H1 (cell line): ENCODE results near the gene PPP1CA.

Experiments
- TAF1 ChIP-seq: IDR thresholded peaks from 2 replicates; pipeline ENCODE4 v1.6.1; 2011; ENCODE audit warnings: mild to moderate bottlenecking, low read depth, low read length
- TF ChIP-seq, protein P1 (sequence below): IDR thresholded peaks from 2 replicates; pipeline ENCODE4 v1.6.1; 2012; ENCODE audit warnings: inconsistent platforms
- TF ChIP-seq, protein P2 (sequence below), 3 experiments: IDR thresholded peaks; 1 replicate in 2 of 3; 2 replicates in 1 of 3; pipeline versions ENCODE4 v1.5.1 to v1.6.1; 2011; ENCODE audit warnings: low read length in 3 of 3, mild to moderate bottlenecking in 3 of 3, inconsistent platforms in 2 of 3, low read depth in 1 of 3, moderate library complexity in 1 of 3; ENCODE audit not compliant: insufficient read depth in 1 of 3; ENCODE audit errors: control extremely low read depth in 1 of 3

DNA sequence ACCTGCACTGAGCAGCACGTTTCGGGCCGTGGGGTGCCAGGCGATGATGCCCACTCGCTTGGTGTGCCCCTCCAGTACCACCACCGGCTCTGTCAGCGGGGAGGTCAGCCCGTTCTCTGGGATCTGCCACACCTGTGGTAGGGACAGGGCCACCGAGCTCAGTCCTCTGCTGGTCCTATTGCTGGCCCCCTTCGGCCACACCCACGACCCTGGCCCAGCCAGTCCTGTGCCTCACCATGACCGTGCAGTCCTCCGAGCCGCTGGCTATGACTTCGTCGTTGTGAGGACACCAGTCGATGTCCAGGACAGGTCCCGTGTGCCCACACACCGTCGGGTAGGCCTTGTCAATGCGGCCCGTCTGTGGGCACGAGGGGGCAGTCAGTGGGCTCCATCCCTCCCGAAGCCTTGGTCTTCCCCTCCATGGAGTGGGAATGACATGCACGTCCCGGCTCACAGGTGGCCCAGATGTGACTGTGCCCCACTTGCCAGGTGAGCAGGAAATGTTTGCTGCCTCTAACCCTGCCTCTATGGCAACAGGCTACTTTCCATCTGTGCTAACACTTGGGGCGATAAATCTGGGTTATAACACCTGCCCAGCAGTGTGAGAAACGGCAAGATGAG lies 40.2 kb upstream of the PPP1CA start:
- TF ChIP-seq, protein P1, sequence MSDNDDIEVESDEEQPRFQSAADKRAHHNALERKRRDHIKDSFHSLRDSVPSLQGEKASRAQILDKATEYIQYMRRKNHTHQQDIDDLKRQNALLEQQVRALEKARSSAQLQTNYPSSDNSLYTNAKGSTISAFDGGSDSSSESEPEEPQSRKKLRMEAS, result no peak
- TF ChIP-seq TAF1, result no peak
- TF ChIP-seq, protein P2, sequence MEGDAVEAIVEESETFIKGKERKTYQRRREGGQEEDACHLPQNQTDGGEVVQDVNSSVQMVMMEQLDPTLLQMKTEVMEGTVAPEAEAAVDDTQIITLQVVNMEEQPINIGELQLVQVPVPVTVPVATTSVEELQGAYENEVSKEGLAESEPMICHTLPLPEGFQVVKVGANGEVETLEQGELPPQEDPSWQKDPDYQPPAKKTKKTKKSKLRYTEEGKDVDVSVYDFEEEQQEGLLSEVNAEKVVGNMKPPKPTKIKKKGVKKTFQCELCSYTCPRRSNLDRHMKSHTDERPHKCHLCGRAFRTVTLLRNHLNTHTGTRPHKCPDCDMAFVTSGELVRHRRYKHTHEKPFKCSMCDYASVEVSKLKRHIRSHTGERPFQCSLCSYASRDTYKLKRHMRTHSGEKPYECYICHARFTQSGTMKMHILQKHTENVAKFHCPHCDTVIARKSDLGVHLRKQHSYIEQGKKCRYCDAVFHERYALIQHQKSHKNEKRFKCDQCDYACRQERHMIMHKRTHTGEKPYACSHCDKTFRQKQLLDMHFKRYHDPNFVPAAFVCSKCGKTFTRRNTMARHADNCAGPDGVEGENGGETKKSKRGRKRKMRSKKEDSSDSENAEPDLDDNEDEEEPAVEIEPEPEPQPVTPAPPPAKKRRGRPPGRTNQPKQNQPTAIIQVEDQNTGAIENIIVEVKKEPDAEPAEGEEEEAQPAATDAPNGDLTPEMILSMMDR (IDR thresholded peaks at IDR 0.05; ENCODE audit: control extremely low read depth in 1 of 3, insufficient read depth in 1 of 3, low read depth in 1 of 3, low read length in 3 of 3), result no peak
